ENCODE results near the gene RANBP9.

The RANBP9 gene

GRCh38 chr6:13682346-13682745, 29.3 kb downstream of the RANBP9 start:
- Histone ChIP-seq H3K4me1 (ENCODE audit: control insufficient read depth, insufficient read depth, low read length) (peaks cover 10% of the 10 kb centered on the region), H3K27ac (ENCODE audit: extremely low read depth, low read depth, low read length) (no peak overlapping the region), H3K4me3 (ENCODE audit: low read depth, low read length) (no peak overlapping the region), H3K36me3 (ENCODE audit: control insufficient read depth in 2 of 2, insufficient read depth in 1 of 2, low read length in 2 of 2) (peaks cover 0 to 5% of the 10 kb centered on the region in 2 experiments; a peak in 1 of 3 replicates), H3K9me3 (ENCODE audit: control insufficient read depth, insufficient read depth, low read depth, low read length) (no peaks in the 10 kb centered on the region)
- TF ChIP-seq ZNF146 (tag by site-specific recombination; IDR thresholded peaks at IDR 0.05) (no peak), ZNF549 (tag by site-specific recombination; IDR thresholded peaks at IDR 0.05) (no peak), ZNF473 (tag by site-specific recombination; IDR thresholded peaks at IDR 0.05) (no peak), ZNF366 (tag by site-specific recombination; conservative IDR thresholded peaks at IDR 0.05) (no peak), ZSCAN23 (tag by site-specific recombination; IDR thresholded peaks at IDR 0.05) (no peak)
- TF ChIP-seq, protein P1, sequence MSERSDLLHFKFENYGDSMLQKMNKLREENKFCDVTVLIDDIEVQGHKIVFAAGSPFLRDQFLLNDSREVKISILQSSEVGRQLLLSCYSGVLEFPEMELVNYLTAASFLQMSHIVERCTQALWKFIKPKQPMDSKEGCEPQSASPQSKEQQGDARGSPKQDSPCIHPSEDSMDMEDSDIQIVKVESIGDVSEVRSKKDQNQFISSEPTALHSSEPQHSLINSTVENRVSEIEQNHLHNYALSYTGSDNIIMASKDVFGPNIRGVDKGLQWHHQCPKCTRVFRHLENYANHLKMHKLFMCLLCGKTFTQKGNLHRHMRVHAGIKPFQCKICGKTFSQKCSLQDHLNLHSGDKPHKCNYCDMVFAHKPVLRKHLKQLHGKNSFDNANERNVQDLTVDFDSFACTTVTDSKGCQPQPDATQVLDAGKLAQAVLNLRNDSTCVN (tag by site-specific recombination; optimal IDR thresholded peaks at IDR 0.05), result no peak
- ChIA-PET CTCF (no interaction called here), POLR2A (no interaction called here)

DNA sequence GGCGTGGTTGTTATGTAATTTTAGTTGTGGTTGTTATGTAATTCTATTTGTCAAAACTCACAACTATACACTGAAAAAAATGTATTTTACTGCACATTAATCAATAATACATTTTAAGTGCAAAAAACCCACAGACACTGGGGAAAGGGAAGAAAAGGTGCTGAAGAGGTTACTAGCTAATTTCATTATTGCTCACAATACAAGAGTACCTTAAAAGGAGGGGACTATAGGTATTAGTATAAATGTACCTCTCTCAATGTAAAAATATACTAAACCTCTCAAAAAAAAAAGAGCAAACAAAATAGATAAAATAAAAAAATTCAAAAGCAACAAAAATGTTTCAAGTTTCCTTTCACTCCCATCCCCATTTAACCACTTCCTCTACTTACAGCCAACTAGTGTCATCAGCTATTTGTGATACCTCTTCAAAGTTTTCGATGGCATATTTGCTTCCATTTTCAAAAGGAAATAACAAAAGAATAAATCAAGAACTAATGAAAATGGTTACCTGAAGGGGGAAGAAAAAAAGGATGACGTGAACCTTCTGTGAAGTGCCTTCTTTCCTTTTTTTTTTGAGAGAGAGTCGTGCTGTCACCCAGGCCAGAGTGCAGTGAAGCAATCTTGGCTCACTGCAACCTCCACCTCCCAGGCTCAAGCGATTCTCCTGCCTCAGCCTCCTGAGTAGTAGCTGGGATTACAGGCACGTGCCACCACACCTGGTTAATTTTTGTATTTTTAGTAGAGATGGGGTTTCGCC, 30.2 kb downstream of the RANBP9 start:
- no peaks in the 10 kb centered on the region for H3K9me3 ChIP-seq (ENCODE audit: control insufficient read depth, insufficient read depth, low read depth, low read length)
- H3K36me3 ChIP-seq (ENCODE audit: control insufficient read depth in 2 of 2, insufficient read depth in 1 of 2, low read length in 2 of 2), result peaks cover 0 to 5% of the 10 kb centered on the region in 2 experiments; a peak in 1 of 3 replicates
- no peak overlapping the region for H3K27ac ChIP-seq (ENCODE audit: extremely low read depth, low read depth, low read length)
- POLR2A ChIA-PET, result interaction anchor here (1.0 kb wide), 1 partner anchor 64 kb away, joined by 3 read pairs; no protein-coding TSS in a partner anchor
- TF ChIP-seq ZNF513 (tag by site-specific recombination; IDR thresholded peaks at IDR 0.05) (no peak), ZNF558 (tag by site-specific recombination; IDR thresholded peaks at IDR 0.05) (no peak), MEIS1 (CRISPR knock-in tag; IDR thresholded peaks at IDR 0.05; ENCODE audit: borderline replicate concordance) (no peak), PBX3 (CRISPR knock-in tag; IDR thresholded peaks at IDR 0.05) (no peak), ZNF366 (tag by site-specific recombination; conservative IDR thresholded peaks at IDR 0.05) (no peak), ZNF138 (tag by site-specific recombination; IDR thresholded peaks at IDR 0.05; ENCODE audit: borderline replicate concordance) (no peak), ZNF629 (tag by site-specific recombination; IDR thresholded peaks at IDR 0.05) (no peak), ZNF624 (tag by site-specific recombination; IDR thresholded peaks at IDR 0.05) (no peak), ZNF626 (tag by site-specific recombination; IDR thresholded peaks at IDR 0.05) (no peak)
- TF ChIP-seq, protein P2, sequence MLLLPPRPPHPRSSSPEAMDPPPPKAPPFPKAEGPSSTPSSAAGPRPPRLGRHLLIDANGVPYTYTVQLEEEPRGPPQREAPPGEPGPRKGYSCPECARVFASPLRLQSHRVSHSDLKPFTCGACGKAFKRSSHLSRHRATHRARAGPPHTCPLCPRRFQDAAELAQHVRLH (tag by site-specific recombination; IDR thresholded peaks at IDR 0.05), result no peak
- TF ChIP-seq, protein P3, sequence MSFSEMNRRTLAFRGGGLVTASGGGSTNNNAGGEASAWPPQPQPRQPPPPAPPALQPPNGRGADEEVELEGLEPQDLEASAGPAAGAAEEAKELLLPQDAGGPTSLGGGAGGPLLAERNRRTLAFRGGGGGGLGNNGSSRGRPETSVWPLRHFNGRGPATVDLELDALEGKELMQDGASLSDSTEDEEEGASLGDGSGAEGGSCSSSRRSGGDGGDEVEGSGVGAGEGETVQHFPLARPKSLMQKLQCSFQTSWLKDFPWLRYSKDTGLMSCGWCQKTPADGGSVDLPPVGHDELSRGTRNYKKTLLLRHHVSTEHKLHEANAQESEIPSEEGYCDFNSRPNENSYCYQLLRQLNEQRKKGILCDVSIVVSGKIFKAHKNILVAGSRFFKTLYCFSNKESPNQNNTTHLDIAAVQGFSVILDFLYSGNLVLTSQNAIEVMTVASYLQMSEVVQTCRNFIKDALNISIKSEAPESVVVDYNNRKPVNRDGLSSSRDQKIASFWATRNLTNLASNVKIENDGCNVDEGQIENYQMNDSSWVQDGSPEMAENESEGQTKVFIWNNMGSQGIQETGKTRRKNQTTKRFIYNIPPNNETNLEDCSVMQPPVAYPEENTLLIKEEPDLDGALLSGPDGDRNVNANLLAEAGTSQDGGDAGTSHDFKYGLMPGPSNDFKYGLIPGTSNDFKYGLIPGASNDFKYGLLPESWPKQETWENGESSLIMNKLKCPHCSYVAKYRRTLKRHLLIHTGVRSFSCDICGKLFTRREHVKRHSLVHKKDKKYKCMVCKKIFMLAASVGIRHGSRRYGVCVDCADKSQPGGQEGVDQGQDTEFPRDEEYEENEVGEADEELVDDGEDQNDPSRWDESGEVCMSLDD (tag by site-specific recombination; IDR thresholded peaks at IDR 0.05), result no peak
- H3K4me1 ChIP-seq (ENCODE audit: control insufficient read depth, insufficient read depth, low read length), result peaks cover 10% of the 10 kb centered on the region
- CTCF ChIA-PET, result interaction anchor here (0.7 kb wide), 1 partner anchor 385 kb away, joined by 4 read pairs; no protein-coding TSS in a partner anchor
- H3K4me3 ChIP-seq (ENCODE audit: low read depth, low read length), result no peak overlapping the region
